ENCODE measurements around the gene FBXW5. TPM values are rescaled to one million over a fixed set of nuclear protein-coding genes. Genes with fewer than 3 reads are reported as not detected.

The FBXW5 gene
- polyA plus RNA-seq, 4 donors = 34.7 to 67.2 (median 37.2) TPM

- DNase-seq (ENCODE audit: low read depth in 4 of 4, low spot score in 3 of 4) = no peak
Measured at GRCh38 chr9:136939996-136940525, 4.5 kb downstream of the FBXW5 start.

GRCh38 chr9:136939431-136939995 lies 5.0 kb downstream of the FBXW5 start:
- DNase-seq (ENCODE audit: low read depth in 4 of 4, low spot score in 3 of 4) = no peak

- DNase-seq (ENCODE audit: low read depth in 4 of 4, low spot score in 3 of 4) = no peak
Measured at GRCh38 chr9:136937186-136938001, 7.1 kb downstream of the FBXW5 start.

GRCh38 chr9:136936645-136937170 lies 7.8 kb downstream of the FBXW5 start:
- DNase-seq (ENCODE audit: low read depth in 4 of 4, low spot score in 3 of 4) = no peak

GRCh38 chr9:136935651-136936050 lies 8.9 kb downstream of the FBXW5 start:
- no peak for DNase-seq (ENCODE audit: low read depth in 4 of 4, low spot score in 3 of 4)

- no peak for DNase-seq (ENCODE audit: low read depth in 4 of 4, low spot score in 3 of 4)
Measured at GRCh38 chr9:136934277-136934676, 10.3 kb downstream of the FBXW5 start.

- DNase-seq (ENCODE audit: low read depth in 4 of 4, low spot score in 3 of 4) = no peak
Measured at GRCh38 chr9:136931611-136932130, 12.9 kb downstream of the FBXW5 start.

- no peak for DNase-seq (ENCODE audit: low read depth in 4 of 4, low spot score in 3 of 4)
Measured at GRCh38 chr9:136930014-136930413, 14.5 kb downstream of the FBXW5 start.

GRCh38 chr9:136928591-136928990 lies 15.9 kb downstream of the FBXW5 start:
- DNase-seq (ENCODE audit: low read depth in 4 of 4, low spot score in 3 of 4) = no peak

- no peak for DNase-seq (ENCODE audit: low read depth in 4 of 4, low spot score in 3 of 4)
Measured at GRCh38 chr9:136927343-136928271, 16.9 kb downstream of the FBXW5 start.

- DNase-seq (ENCODE audit: low read depth in 4 of 4, low spot score in 3 of 4) = no peak
Measured at GRCh38 chr9:136926749-136927148, 17.8 kb downstream of the FBXW5 start.

- no peak for DNase-seq (ENCODE audit: low read depth in 4 of 4, low spot score in 3 of 4)
Measured at GRCh38 chr9:136926154-136926704, 18.3 kb downstream of the FBXW5 start.

GRCh38 chr9:136925414-136926153 lies 19.0 kb downstream of the FBXW5 start:
- no peak for DNase-seq (ENCODE audit: low read depth in 4 of 4, low spot score in 3 of 4)

- DNase-seq (ENCODE audit: low read depth in 4 of 4, low spot score in 3 of 4) = no peak
Measured at GRCh38 chr9:136923881-136924280, 20.7 kb downstream of the FBXW5 start.

GRCh38 chr9:136922540-136922939 lies 22.0 kb downstream of the FBXW5 start:
- no peak for DNase-seq (ENCODE audit: low read depth in 4 of 4, low spot score in 3 of 4)

- no peak for DNase-seq (ENCODE audit: low read depth in 4 of 4, low spot score in 3 of 4)
Measured at GRCh38 chr9:136921718-136922117, 22.8 kb downstream of the FBXW5 start.

- no peak for DNase-seq (ENCODE audit: low read depth in 4 of 4, low spot score in 3 of 4)
Measured at GRCh38 chr9:136921307-136921706, 23.2 kb downstream of the FBXW5 start.

- no peak for DNase-seq (ENCODE audit: low read depth in 4 of 4, low spot score in 3 of 4)
Measured at GRCh38 chr9:136920734-136921231, 23.8 kb downstream of the FBXW5 start.

GRCh38 chr9:136920069-136920468 lies 24.5 kb downstream of the FBXW5 start:
- no peak for DNase-seq (ENCODE audit: low read depth in 4 of 4, low spot score in 3 of 4)

All from left renal pelvis (tissue), 4 donors.